Astrocyte of the spinal cord (primary cell): ENCODE results near the gene AKR1B1.

ENCODE experiments used
- DNase-seq: peaks from one replicate; pipeline ENCODE4 v3.0.0; 2011; ENCODE audit warnings: low read depth, low spot score
- H3K4me3 ChIP-seq: 2 replicates; pipeline ENCODE4 v1.5.1; 2011; ENCODE audit warnings: low read depth, mild to moderate bottlenecking, low read length, moderate library complexity
- in situ Hi-C: cut with HindIII; loops from 2 replicates; pipeline ENCODE4 v1.10.0; 2017; ENCODE audit warnings: low sequenced_read_pairs
- TF ChIP-seq, protein P1 (sequence below): IDR thresholded peaks from 2 replicates; pipeline ENCODE4 v1.5.1; 2012; ENCODE audit warnings: low read depth, mild to moderate bottlenecking, low read length, inconsistent platforms

AKR1B1 gene

DNA sequence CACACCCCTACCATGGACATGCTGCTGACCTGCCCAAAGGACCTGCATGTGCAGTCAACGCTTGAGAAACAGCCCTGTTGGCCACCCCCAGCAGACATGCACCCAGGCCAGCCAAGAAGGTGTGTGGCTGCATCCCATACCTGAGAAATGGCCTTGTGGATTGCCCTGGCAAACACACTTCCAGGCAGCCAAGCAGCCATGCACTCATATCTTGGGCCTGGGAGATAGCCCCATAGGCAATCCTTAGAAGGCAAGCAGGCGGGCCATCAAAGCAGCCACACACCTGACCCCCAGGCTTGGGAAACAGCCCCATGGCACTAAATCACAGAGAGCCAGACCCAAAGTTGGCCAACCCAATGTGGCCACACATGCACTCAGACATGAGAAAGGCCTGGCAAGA is 4.9 kb upstream of the AKR1B1 start:
- no peak overlapping the region for H3K4me3 ChIP-seq
- in situ Hi-C loops = no loop called here
- no peak for DNase-seq
- TF ChIP-seq, protein P1, sequence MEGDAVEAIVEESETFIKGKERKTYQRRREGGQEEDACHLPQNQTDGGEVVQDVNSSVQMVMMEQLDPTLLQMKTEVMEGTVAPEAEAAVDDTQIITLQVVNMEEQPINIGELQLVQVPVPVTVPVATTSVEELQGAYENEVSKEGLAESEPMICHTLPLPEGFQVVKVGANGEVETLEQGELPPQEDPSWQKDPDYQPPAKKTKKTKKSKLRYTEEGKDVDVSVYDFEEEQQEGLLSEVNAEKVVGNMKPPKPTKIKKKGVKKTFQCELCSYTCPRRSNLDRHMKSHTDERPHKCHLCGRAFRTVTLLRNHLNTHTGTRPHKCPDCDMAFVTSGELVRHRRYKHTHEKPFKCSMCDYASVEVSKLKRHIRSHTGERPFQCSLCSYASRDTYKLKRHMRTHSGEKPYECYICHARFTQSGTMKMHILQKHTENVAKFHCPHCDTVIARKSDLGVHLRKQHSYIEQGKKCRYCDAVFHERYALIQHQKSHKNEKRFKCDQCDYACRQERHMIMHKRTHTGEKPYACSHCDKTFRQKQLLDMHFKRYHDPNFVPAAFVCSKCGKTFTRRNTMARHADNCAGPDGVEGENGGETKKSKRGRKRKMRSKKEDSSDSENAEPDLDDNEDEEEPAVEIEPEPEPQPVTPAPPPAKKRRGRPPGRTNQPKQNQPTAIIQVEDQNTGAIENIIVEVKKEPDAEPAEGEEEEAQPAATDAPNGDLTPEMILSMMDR = no peak

DNA sequence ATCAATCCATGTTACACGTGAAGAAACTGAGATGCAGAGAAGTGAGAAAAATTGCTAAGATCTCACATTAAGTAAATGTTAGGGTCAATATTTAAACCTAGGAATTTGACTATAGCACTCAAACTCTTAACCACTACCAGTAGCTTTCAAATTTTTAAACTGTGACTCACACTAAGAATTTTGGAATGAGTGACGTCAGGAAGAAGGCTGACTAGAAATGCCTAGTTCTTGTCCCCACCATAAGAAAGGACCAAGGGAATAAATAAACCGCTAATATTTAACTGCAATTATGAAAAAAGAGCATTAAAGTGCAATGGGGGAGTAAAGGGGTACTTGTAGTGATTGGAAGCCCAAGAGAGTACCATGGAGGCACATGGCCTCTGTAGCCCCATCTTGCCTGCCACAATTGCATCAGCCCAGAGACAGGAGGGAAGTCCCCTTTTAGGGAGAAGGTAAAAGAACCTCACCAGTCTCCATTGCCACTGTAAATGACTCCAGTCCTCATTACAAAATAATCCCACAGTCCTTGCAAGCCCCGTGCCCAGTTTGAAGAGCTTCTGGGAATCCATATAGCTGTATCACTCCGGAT is 3.5 kb upstream of the AKR1B1 start:
- in situ Hi-C loops = no loop called here
- H3K4me3 ChIP-seq = no peak overlapping the region
- DNase-seq = peak; percentile 82
- TF ChIP-seq, protein P1 = no peak

DNA sequence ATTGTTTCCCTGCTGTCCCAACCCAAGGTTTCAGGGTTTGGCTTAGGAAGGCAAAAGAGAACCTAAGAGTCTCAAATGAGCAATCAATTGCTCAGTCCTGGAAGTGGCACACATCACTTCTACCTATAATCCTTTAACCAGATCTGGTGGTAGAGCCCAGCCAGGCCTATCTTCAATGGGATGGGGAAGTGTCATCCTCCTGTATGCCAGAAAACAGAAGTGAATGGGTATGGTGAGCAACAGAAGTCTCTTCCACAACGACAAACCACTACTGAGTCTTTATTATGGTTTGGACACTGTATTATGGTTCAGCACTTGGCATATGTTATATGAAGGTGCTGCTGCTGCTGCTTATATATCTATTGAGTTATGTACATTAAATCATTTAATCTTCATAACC is 3.0 kb upstream of the AKR1B1 start:
- no peak for DNase-seq
- H3K4me3 ChIP-seq = no peak overlapping the region
- in situ Hi-C loops = no loop called here
- TF ChIP-seq, protein P1 = no peak

DNA sequence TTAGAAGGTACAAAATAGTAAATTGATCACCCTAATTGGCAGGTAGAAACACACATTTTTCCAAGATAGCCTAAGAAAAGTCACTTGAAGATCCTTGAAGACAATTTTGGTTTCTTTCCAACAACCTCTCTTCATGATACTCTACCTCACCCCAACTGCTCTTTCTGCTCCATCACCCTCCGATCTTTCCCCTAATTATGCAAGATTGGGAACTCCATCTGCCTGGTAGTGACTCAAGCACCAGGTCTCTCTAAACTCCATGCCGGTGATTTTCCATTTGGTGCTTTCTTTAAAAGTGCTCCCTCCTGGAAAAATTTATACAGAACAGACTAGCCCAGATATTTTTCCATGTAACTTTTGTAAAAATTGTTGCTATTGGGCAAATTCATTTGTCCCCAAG is 1.1 kb upstream of the AKR1B1 start:
- DNase-seq = no peak
- in situ Hi-C loops = no loop called here
- TF ChIP-seq, protein P1 = no peak
- H3K4me3 ChIP-seq = no peak overlapping the region

DNA sequence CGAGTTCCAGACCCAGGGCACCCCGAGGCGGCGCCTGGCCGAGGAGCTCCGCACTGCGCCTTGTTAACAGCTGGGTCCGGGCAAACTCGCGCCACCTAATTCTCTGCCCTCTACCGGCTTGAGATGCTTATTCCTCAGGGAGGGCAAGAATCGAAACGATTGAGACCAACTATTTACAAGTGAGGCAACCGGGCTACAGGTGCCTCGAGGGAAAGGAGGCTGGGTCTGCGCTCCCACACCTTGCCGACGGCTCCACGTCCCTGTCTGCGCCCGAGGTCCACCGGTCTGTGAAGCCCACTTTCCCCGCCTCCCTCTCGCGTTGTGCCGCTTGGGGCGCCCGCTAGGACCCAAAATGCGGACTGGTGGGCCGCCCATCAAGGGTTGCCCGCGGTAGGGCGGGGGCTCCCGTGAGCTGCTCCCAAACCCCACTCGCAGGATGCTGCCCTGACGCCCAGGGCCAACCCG is 527 bp downstream of the AKR1B1 start:
- TF ChIP-seq, protein P1 = peak; percentile 41
- peak; percentile 44 for DNase-seq
- H3K4me3 ChIP-seq = peak overlapping the region; percentile 70
- in situ Hi-C loops = no loop called here

DNA sequence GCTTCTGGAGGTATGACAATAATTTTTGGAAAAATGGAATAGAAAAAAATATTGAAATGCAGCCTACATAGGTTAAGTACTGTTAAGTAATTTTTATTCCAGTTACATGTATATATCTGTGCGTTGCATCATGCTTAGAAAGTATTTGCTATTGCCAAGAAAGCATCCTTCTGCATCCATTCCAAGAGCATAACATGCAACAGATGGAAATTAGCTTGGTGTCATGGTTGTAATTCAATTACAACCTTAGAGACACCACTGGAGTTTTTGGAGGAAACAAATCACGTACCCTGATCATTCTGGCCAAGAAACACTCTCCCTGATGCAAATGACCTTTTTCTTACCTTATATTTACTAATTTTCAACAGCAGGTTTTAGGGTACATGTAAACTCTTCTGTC is 1.7 kb downstream of the AKR1B1 start:
- in situ Hi-C loops = no loop called here
- H3K4me3 ChIP-seq = no peak overlapping the region

More for the DNA sequence above, 1.7 kb downstream of the AKR1B1 start:
- TF ChIP-seq, protein P1 = no peak
- DNase-seq = no peak
